ENCODE results near the gene RAPGEF4. TPM values are rescaled to one million over a fixed set of nuclear protein-coding genes. Genes with fewer than 3 reads are reported as not detected.

The RAPGEF4 gene
- total and polyA plus RNA-seq, 9 donors: 1.1 to 2.4 (median 1.5) TPM

DNA sequence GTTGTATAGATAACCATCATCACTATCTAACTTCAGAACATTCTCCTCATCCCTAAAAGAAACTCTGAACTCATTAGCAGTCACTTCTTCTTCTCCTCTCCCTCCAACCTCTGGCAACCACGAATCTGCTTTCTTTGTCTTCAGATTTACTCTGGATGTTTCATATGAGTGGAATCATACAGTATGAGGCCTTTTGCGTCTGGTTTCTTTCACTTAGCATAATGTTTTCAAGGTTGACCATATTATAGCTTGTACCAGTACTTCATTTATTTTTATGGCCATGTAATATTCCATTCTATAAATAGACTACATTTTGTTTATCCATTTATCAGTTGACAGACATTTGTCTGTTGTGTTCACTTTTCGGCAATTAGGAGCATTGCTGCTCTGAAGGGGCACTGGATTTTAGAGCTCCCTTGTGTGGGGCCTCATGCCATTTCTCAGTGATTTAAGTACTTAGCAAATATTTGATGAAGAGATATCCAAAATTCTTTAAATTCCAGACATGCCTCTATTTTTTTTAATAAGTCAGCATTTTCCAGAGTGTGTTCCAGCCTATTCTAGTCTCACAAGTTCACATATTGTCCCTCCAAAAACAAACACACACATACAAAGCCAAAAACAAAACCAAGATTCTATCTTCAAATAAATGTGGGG lies 317.5 kb downstream of the RAPGEF4 start:
- H3K4me1 ChIP-seq (ENCODE audit: control insufficient read depth, insufficient read depth, low read length): peaks cover 2% of the 10 kb centered on the region
- no peaks in the 10 kb centered on the region for H3K9me3 ChIP-seq (replicated peaks; ENCODE audit: control insufficient read depth, low read depth, low read length)
- DNase-seq: no peak
- H3K4me3 ChIP-seq (ENCODE audit: low read length): no peak overlapping the region
- no peak overlapping the region for H3K27ac ChIP-seq (ENCODE audit: low read length)
- H3K36me3 ChIP-seq (ENCODE audit: control insufficient read depth, insufficient read depth, low read length): no peaks in the 10 kb centered on the region
- H3K27me3 ChIP-seq (ENCODE audit: control insufficient read depth, insufficient read depth, low read length): no peaks in the 10 kb centered on the region
- no CpG with 5 or more reads among the region's 3 CpGs for WGBS (ENCODE audit: insufficient coverage)

DNA sequence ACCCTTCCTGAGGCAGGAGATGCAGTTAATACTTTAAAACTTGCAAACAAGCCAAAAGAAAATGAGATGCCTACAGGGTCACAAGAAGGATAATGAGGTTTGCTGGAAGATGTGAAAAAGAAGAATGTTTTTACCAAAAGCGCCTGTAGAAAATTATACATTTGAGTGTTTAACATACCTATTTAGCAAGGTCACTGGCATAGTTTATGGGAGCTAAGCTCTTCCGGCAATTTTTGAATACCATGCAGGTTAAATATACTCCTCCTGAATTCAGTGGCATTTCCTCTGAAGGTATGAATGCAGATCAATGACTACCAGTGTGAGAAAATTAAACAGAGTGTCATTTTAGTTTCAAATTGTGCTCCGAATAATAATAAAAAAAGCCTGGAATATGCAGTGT lies 318.8 kb downstream of the RAPGEF4 start:
- no peaks in the 10 kb centered on the region for H3K4me1 ChIP-seq (ENCODE audit: control insufficient read depth, insufficient read depth, low read length)
- no peak overlapping the region for H3K27ac ChIP-seq (ENCODE audit: low read length)
- H3K36me3 ChIP-seq (ENCODE audit: control insufficient read depth, insufficient read depth, low read length): no peaks in the 10 kb centered on the region
- H3K9me3 ChIP-seq (replicated peaks; ENCODE audit: control insufficient read depth, low read depth, low read length): no peaks in the 10 kb centered on the region
- no CpG with 5 or more reads among the region's 3 CpGs for WGBS (ENCODE audit: insufficient coverage)
- DNase-seq: no peak
- H3K27me3 ChIP-seq (ENCODE audit: control insufficient read depth, insufficient read depth, low read length): no peaks in the 10 kb centered on the region
- H3K4me3 ChIP-seq (ENCODE audit: low read length): no peak overlapping the region

DNA sequence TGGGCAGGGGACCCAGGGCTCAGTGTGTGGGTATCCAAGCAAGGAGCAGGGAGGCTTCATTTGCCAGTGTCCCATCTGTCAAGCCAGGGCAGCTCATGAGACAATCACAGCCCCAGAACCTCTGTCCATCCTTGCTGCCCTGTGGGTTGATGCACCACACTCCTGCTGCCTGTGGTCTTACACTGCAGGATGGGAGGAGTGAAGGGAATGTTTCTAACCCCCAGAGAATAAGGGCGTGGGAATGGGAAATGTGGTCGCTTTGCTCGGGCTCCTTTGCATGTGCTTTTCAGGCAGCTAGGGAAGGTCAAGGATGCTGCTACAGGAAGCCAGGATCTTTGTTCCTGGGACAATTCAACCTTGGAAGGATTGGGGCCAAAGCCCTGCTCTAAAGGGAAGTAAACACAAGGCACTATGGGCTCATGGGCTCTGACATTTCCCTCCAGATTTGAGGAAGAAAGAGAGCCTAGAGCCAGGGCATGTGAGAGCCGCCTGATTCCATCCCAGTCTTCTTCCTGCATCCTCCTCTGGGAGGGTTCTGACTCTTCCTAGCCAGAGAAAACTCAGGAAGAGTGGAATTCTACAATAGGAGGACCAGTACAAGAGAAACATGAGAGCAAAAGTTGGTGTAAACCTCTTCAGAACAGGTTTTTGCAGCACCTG lies 321.2 kb downstream of the RAPGEF4 start:
- Histone ChIP-seq H3K4me3 (ENCODE audit: low read length) (no peak overlapping the region), H3K4me1 (ENCODE audit: control insufficient read depth, insufficient read depth, low read length) (no peaks in the 10 kb centered on the region), H3K9me3 (replicated peaks; ENCODE audit: control insufficient read depth, low read depth, low read length) (no peaks in the 10 kb centered on the region), H3K36me3 (ENCODE audit: control insufficient read depth, insufficient read depth, low read length) (no peaks in the 10 kb centered on the region), H3K27ac (ENCODE audit: low read length) (no peak overlapping the region), H3K27me3 (ENCODE audit: control insufficient read depth, insufficient read depth, low read length) (no peaks in the 10 kb centered on the region)
- WGBS (ENCODE audit: insufficient coverage): 88% methylated on average over 3 of the region's 4 CpGs
- no peak for DNase-seq

DNA sequence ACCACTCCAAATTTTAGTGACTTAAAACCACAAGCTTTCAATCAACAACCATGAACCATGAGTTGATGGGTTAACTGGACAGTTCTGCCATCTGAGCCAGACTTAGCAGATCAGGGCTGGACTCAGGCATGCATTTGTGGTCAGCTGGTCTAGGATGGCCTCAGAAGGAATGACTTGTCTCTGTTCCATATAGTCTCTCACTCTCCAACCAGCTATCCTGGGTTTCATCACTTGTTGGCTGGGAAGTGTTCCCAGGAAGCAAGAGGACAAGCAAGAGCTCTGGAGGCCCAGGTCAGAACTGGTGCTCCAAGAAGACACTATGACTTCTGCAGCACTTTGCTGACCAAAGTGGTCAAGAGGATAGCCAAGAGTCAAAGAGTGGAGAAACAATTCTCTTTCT lies 322.5 kb downstream of the RAPGEF4 start:
- Histone ChIP-seq H3K27ac (ENCODE audit: low read length) (no peak overlapping the region), H3K36me3 (ENCODE audit: control insufficient read depth, insufficient read depth, low read length) (no peaks in the 10 kb centered on the region), H3K4me1 (ENCODE audit: control insufficient read depth, insufficient read depth, low read length) (no peaks in the 10 kb centered on the region), H3K9me3 (replicated peaks; ENCODE audit: control insufficient read depth, low read depth, low read length) (no peaks in the 10 kb centered on the region), H3K27me3 (ENCODE audit: control insufficient read depth, insufficient read depth, low read length) (no peaks in the 10 kb centered on the region), H3K4me3 (ENCODE audit: low read length) (no peak overlapping the region)
- no peak for DNase-seq

DNA sequence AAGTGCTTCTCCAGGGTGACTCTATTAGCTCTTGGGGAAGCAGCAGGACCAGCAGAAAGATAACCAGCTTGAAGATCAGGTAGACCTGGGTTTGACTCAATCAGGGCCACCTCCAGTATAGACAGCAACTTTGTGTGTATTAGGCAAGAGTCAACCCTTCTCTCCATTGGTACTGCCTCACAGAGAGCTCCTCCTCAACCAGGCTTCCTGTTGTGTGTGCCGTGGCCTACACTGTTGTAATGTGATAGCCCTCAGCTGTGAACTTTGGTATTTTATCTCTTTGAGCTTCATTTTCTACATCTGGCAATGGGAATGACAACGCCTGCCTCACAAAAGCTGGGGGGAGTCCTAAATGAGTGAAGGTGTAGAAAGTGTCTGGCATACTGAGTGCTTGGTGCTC lies 323.0 kb downstream of the RAPGEF4 start:
- Histone ChIP-seq H3K36me3 (ENCODE audit: control insufficient read depth, insufficient read depth, low read length) (no peaks in the 10 kb centered on the region), H3K4me1 (ENCODE audit: control insufficient read depth, insufficient read depth, low read length) (no peaks in the 10 kb centered on the region), H3K9me3 (replicated peaks; ENCODE audit: control insufficient read depth, low read depth, low read length) (no peaks in the 10 kb centered on the region), H3K4me3 (ENCODE audit: low read length) (no peak overlapping the region), H3K27me3 (ENCODE audit: control insufficient read depth, insufficient read depth, low read length) (no peaks in the 10 kb centered on the region), H3K27ac (ENCODE audit: low read length) (no peak overlapping the region)
- 66% methylated on average over 2 of the region's 2 CpGs for WGBS (ENCODE audit: insufficient coverage)
- no peak for DNase-seq

DNA sequence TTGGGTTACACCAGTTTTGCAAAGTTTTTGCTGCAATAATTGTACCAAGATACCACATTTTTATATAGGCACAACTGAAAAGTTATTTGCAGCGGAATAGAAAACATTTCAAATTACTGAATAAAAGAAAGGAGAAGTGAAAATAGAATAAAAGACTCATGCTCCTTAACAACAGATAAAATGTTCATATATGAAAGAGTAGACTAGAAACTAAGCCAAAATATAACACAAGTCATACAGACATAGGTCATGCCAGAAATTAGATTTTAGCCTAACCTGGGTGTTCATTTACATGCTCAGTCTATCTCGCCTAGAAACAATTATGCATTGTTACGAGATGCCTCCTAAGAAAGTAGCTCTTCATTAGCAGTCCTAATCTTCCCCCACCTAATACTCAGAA lies 323.6 kb downstream of the RAPGEF4 start:
- H3K27me3 ChIP-seq (ENCODE audit: control insufficient read depth, insufficient read depth, low read length): no peaks in the 10 kb centered on the region
- H3K27ac ChIP-seq (ENCODE audit: low read length): no peak overlapping the region
- H3K9me3 ChIP-seq (replicated peaks; ENCODE audit: control insufficient read depth, low read depth, low read length): no peaks in the 10 kb centered on the region
- H3K4me3 ChIP-seq (ENCODE audit: low read length): no peak overlapping the region
- H3K4me1 ChIP-seq (ENCODE audit: control insufficient read depth, insufficient read depth, low read length): no peaks in the 10 kb centered on the region
- WGBS (ENCODE audit: insufficient coverage): 89% methylated on average over 1 of the region's 3 CpGs
- no peaks in the 10 kb centered on the region for H3K36me3 ChIP-seq (ENCODE audit: control insufficient read depth, insufficient read depth, low read length)
- no peak for DNase-seq

DNA sequence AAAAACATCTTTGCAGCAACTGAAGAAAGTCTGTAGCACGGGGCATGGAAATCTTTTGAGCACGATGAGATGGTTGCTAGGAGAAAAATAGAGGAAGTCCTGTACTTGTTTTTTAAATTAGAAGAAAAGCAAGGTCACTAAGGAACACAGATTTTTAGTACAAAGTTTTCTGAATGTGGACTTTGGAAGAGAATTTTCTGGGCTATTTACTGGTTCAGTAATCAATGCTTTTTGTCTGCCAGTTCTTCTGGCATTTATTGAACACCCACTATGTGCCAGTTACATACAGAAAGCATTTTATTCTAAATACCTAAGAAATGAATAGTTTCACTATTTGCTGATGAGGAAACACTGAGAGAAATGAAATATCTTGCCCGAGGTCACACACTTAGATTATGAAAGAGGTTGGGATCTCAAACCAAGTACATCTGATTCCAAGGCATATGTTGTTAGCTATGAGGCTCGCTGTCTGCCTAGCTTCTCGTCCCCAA lies 324.4 kb downstream of the RAPGEF4 start:
- Histone ChIP-seq H3K27ac (ENCODE audit: low read length) (no peak overlapping the region), H3K36me3 (ENCODE audit: control insufficient read depth, insufficient read depth, low read length) (no peaks in the 10 kb centered on the region), H3K4me3 (ENCODE audit: low read length) (no peak overlapping the region), H3K27me3 (ENCODE audit: control insufficient read depth, insufficient read depth, low read length) (no peaks in the 10 kb centered on the region), H3K9me3 (replicated peaks; ENCODE audit: control insufficient read depth, low read depth, low read length) (no peaks in the 10 kb centered on the region), H3K4me1 (ENCODE audit: control insufficient read depth, insufficient read depth, low read length) (no peaks in the 10 kb centered on the region)
- WGBS (ENCODE audit: insufficient coverage): 42% methylated on average over 2 of the region's 5 CpGs
- peak; percentile 61 for DNase-seq

DNA sequence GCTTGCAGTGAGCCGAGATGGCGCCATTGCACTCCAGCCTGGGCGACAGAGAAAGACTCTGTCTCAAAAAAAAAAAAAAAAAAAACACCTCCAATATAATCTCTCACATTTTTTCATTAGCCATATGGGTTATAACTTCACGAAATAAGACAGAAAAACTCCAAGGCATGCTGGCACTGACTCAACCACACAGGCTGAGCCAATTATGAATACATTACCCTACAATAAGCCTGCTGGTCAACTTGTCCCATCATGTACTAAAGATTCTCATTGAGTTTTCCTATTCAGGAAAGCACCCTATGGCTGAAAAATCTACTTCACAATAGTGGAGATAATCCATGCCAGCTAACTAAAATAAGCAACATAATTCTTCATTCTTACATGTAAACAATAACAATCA lies 327.2 kb downstream of the RAPGEF4 start:
- H3K4me3 ChIP-seq (ENCODE audit: low read length): no peak overlapping the region
- 29% methylated on average over 1 of the region's 4 CpGs for WGBS (ENCODE audit: insufficient coverage)
- no peaks in the 10 kb centered on the region for H3K4me1 ChIP-seq (ENCODE audit: control insufficient read depth, insufficient read depth, low read length)
- no peaks in the 10 kb centered on the region for H3K36me3 ChIP-seq (ENCODE audit: control insufficient read depth, insufficient read depth, low read length)
- no peak overlapping the region for H3K27ac ChIP-seq (ENCODE audit: low read length)
- no peaks in the 10 kb centered on the region for H3K27me3 ChIP-seq (ENCODE audit: control insufficient read depth, insufficient read depth, low read length)
- no peak for DNase-seq
- no peaks in the 10 kb centered on the region for H3K9me3 ChIP-seq (replicated peaks; ENCODE audit: control insufficient read depth, low read depth, low read length)

DNA sequence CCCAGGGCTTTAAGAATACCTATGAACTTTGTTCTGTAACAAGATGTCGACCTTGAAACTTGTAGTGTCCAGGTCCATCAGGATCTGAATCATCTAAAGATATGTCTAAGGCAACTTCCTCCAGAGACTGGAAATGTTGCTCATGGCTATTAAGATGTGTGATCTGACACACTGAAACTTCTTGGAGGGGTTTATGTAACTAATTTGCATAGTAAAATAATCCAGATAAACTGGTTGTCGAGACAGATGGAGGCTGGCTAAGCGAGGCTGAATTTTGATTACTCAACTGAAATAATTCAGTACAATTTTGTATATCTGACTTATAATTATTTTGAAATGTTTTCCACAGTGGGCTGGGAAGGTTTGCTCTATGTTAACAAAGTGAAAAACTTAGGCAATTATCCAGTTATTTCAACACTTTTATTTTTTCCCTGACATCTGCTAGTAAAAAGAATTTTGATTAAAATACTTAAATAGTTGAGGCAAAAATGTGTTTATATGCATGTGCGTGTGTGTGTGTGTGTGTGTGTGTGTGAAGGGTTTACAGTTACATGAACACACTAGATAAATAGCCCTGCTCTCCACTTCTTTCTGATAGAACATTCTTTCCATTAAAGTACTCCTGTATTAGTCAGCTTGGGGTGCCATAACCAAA lies 328.6 kb downstream of the RAPGEF4 start:
- Histone ChIP-seq H3K27ac (ENCODE audit: low read length) (no peak overlapping the region), H3K9me3 (replicated peaks; ENCODE audit: control insufficient read depth, low read depth, low read length) (no peaks in the 10 kb centered on the region), H3K36me3 (ENCODE audit: control insufficient read depth, insufficient read depth, low read length) (no peaks in the 10 kb centered on the region), H3K27me3 (ENCODE audit: control insufficient read depth, insufficient read depth, low read length) (peaks cover 3% of the 10 kb centered on the region), H3K4me1 (ENCODE audit: control insufficient read depth, insufficient read depth, low read length) (no peaks in the 10 kb centered on the region), H3K4me3 (ENCODE audit: low read length) (no peak overlapping the region)
- no CpG with 5 or more reads among the region's 4 CpGs for WGBS (ENCODE audit: insufficient coverage)
- DNase-seq: no peak

DNA sequence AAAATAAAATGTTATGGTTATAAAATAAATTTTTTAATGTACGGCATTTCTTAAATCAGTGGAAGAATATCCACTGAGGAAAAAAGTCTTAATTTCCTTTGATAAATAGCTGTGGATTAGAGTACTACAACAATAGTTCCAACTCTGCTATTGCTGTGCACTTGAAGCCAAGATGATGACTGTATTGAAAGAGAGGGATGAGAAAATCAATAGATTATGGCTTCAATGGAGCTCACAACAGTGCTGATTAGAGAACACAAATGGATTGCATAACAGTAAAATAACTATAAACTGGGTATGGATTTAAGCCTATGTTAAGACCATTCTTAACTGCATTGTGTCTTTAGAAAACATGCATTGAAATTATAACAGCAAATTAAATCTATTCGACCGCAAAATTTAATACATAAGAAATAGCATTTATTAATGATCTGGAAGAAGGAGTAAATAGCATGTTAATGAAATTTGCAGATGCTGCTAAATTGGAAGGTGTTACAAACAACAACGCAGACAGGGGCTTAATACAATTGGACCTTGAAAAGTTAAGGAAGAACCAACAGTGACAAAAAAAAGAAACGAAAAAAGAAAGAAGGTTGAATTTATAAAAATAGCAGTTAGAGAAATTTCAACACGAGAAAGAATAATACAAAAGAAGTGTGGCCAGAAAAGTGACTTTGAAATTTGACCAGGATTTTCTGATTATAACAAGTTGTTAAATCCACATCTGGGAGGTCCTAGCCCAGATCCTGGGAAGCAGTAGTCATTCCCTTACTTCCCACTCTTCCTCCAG lies 331.4 kb downstream of the RAPGEF4 start:
- H3K36me3 ChIP-seq (ENCODE audit: control insufficient read depth, insufficient read depth, low read length): no peaks in the 10 kb centered on the region
- WGBS (ENCODE audit: insufficient coverage): 100% methylated on average over 1 of the region's 6 CpGs
- no peak overlapping the region for H3K27ac ChIP-seq (ENCODE audit: low read length)
- H3K9me3 ChIP-seq (replicated peaks; ENCODE audit: control insufficient read depth, low read depth, low read length): no peaks in the 10 kb centered on the region
- no peak overlapping the region for H3K4me3 ChIP-seq (ENCODE audit: low read length)
- no peak for DNase-seq
- peaks cover 5% of the 10 kb centered on the region for H3K27me3 ChIP-seq (ENCODE audit: control insufficient read depth, insufficient read depth, low read length)
- no peaks in the 10 kb centered on the region for H3K4me1 ChIP-seq (ENCODE audit: control insufficient read depth, insufficient read depth, low read length)

Measured in muscle of leg (tissue), 11 donors.